Activated CD4-positive, CD25-positive, alpha-beta regulatory T cell treated with anti-CD3 and anti-CD28 coated beads, Interleukin-2, amount 50 U/mL, for 24 hours (primary cell): ENCODE results near the gene CISH.

Experiments
- ATAC-seq, 2 donors: fragments of 150-1000 bp; cut with Tn5 transposase; one replicate each; pipeline ENCODE4 v1.10.0; 2021; ENCODE audit warnings: mild to moderate bottlenecking in 1 of 2, moderate library complexity in 1 of 2

Gene CISH

DNA sequence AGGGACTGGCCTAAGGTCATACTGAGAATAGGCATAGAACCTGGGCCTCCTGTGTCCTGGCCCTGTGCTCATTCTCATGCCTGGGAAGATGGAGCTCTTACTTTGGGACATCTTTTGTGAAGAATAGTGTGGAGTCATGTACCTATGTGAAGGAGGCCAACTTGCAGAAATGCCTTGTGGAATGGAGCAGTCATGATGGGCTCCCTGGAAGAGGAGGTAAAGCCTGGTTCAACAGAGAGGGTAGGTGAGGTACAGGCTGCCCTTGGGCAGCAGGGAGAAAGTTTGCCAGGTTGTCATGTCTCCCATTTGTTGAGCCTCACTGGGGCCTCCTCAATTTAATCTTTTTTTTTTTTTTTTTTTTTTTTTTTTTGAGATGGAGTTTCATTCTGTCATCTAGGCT is 23.5 kb upstream of the CISH start:
- no peak for ATAC-seq

DNA sequence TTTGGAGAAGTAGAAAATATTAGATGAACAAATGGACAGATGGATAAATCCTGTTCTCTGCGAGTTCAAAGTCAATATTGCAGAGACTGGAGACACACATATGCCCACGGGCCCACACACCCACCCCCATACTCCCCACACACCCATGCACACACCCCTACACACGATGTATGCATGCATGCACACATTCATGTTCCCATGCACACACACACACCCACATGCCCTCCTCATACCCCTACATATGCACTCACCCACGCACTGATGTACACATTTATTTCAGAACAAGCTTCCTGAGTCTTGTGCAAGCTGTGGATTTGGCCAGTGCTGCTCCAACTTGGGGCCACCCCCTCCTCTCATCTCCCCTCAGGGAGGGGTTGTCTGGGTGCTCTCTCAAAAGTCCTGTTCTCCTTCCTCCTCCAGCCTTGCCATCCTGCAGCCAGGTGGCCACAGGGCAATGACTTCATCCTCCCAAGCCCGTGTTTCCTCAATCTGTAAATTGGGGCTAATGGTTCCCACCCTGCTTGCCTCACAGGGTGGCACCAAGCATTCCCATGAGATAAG is 21.7 kb upstream of the CISH start:
- no peak for ATAC-seq

GRCh38 chr3:50632450-50632849 is 20.9 kb upstream of the CISH start:
- ATAC-seq, result peak; percentile 36 to 50

- ATAC-seq, result no peak
These were observed 19.3 kb upstream of the CISH start for GRCh38 chr3:50630877-50631276.

DNA sequence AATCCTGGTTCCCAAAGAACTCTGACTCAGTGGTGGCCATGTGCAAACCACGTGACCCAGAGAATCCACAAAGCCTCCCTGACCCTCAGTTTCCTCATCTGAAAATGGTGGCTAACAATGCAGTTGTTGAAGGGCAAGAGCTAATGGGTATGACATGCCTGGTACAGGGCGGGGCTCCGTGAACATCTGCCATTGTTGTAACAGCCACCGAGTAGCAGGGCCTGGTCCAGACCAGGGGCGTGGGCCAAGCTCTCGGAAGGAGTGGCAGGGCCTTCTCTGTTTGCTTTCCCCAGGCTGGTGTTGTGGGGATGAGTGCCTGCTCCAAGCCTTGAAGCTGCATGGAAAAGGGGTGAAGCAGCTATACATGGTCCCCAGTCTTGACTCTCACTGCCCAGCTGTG is 18.8 kb upstream of the CISH start:
- ATAC-seq, result no peak

DNA sequence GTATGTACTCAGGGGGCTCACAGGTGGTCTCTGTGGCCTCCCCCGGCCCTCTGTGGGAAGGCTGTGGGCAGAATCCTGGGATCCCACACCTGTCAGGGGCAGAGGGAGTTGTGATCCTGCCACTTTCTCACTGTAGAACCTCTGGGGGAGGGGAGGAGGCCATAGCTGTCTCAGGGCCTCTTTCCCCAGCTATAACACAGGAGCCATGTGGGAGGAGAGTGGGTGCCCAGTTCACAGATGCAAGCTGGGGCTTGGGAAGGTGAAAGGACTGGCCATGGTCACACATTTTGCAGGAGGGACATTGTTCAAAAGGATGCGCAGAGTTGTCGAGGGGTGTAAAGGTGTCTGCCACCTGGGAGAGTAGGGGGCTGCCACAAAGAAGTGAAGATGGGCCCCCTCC is 17.0 kb upstream of the CISH start:
- ATAC-seq, result no peak

- ATAC-seq, result peak; percentile 46 to 47
These were observed 16.0 kb upstream of the CISH start for GRCh38 chr3:50627407-50628051.

DNA sequence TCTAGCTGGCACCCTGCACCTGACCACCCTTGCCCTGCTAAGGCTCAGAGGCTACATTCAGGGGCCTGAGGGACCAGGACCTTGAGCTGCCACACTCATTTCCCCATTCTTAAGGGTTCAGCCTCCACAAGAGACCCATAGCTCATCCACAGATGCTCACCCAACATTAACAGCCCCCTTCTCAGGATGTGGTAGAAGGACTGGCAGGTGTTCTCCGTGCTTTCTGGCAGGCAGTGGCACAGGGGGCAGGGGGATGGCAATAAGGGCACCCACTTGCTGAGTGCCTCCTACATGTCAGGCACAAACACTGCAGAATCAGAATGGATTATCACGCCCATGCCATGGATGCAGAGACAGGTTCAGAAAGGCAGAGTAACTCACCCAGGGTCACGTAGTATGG is 14.8 kb upstream of the CISH start:
- no peak for ATAC-seq

GRCh38 chr3:50625231-50626182 is 13.9 kb upstream of the CISH start:
- no peak for ATAC-seq

- no peak for ATAC-seq
These were observed 13.1 kb upstream of the CISH start for GRCh38 chr3:50624634-50625033.

- ATAC-seq, result peak; percentile 65 to 69
These were observed 12.4 kb upstream of the CISH start for GRCh38 chr3:50623840-50624474.

DNA sequence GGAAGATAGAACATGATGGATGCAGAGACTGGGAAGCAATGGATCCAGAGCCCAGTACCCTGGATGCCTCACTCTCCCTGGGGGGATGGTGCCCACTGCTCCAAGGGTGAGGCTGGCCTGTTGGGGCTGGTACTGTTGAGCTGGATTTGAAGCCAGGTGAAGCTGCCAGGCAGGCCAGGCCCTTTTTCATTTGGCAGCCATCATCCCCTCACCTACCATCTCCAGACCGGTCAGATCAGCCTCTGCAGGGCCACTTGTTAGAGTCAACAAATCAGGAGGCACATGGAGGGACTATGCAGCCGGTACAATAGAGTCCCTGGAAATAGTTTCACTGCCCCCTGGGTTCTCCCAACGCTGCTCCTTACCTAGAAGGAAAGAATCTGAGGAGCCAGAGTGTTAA is 11.3 kb upstream of the CISH start:
- no peak for ATAC-seq

GRCh38 chr3:50620820-50621219 is 9.2 kb upstream of the CISH start:
- no peak for ATAC-seq

DNA sequence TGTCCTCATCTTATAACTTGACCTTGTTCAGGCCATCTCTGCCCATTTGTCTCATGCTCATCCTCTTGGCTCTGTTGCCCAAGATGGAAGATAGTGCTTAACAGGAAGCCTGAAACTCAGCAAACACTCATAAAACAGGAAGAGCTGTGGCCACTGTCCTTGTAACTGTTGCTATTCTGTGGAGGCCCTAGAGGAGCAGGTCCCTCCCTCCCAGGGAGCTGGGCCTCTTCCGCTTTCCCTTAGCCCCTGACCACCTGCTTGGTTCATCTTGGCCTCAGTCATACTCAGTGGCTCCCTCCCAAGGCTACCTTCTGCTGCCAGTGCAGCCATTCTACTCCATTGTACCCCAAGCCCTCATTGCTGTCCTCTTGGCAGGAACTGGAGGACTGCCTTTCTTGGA is 8.8 kb upstream of the CISH start:
- no peak for ATAC-seq

- ATAC-seq, result no peak
These were observed 6.4 kb upstream of the CISH start for GRCh38 chr3:50617911-50618481.

- ATAC-seq, result peak; percentile 5 to 9
These were observed 5.7 kb upstream of the CISH start, which contains the start of gene MAPKAPK3 for GRCh38 chr3:50617096-50617791. MAPKAPK3 (plus strand) TSS chr3:50617151; CDS start chr3:50617566, 415 bp downstream.

DNA sequence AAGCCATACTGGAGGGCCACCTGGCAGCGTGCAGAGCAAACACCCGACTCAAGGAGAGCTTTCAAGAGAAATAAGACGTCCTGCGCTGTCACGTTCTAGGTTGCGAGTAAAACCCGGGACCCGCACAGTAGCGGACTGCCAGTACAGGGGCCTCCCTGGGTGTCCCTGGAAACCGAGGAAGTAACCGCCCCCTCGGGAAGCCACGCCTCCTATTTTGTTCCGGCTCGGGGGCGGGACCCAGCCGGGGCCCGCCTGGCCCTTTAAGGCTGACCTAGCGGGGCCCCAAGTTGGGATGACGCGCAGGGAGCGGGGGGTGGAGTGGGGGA is 5.2 kb upstream of the CISH start:
- peak; percentile 50 to 51 for ATAC-seq

DNA sequence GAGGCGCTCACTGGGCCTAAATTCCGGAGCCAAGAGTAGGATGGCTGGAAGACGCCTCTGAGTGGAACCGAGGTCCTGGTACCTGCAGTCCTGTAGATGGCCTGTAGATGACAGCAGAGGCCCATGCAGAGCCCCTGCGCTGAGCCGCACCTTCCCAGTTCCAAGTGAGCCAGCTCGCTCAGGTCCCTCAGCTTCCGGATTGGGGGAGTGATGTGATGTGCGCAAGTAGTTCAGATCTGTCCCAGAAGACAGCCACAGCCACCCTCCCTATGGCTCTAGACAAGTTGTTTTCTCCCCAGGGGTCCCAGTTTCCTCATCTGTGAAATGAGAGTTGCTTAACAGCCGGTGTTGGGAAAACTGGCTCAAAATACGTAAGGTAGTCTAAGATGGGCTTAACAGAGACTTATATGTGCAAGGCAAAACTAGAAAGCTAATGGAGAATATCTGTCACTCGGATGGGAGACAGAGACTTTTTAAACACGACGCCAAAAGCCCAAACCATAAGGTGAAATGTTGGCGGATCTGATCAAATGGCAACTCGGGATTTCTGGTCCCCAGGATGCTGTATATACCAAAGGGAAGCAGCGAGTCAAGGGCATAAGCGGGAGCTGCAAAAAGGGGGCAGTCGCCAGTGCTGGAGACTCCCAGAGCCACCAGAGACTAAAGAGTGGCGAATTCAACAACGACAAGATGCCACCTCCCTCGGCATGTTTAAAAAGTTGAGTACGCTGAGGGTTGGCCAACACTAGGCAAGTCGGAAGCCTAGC is 4.6 kb upstream of the CISH start:
- peak; percentile 11 to 17 for ATAC-seq

GRCh38 chr3:50615190-50615589 is 3.6 kb upstream of the CISH start:
- no peak for ATAC-seq

DNA sequence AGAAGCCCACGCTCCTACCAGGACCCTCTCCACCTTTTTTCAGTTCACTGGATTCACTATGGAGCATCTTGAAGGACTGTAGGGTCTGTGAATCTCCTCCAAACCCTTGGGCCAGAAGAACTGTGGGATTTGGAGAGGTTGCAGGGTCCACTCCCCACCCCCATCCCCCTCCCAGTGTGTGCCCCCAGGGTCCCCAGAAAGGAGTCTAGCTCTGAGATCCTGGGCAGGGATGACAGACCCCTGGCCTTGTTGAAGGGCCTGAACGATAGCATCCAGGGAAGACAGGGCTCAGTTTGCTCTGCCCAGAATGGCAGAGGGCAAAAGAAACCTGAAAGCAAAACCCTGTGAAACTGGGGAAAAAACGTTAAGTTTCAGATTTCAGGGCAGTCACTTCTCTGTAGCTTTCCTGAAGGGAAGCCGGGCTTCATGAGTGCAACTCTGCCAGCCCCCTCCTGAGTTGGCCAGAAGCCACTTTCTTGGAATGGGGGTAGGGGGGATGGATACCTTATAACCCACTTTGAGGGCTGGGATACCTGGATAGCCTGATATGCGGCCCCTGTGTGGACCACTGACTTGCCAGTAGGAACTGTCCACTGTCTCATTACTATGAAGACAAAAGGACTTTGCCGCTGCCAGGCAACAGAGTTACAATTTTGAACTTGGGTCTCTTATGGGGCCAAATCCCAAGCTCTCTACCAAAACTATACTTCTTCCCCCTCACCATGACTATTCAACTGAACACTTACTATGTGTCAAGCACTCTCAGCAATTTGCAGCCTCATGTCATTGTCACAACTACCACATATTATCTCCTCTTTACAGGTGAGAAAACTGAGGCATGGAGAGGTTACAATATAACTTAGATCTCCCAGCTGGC is 1.6 kb upstream of the CISH start:
- no peak for ATAC-seq
